ENCODE results near the gene PELI2.

DNA sequence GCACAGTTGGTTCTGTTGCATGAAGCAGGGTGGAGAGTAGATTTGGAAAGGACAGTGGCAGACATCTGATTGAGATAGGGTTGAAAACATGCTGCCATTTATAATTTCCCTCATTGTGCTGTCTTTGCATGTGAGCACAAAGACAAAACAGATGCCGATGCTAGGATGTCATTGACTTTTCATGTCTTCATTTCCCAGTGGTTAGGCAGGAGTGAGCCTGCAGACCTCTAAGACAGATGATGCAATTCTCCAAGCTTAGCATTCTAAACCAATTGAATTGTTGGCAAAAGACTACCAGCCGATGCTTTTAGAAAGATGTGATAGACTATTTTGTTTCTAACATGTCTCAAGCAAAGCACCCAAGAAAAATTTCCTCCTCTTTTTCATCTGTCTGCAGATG lies 37.1 kb upstream of the PELI2 start:
- TF ChIP-seq CTCF (conservative IDR thresholded peaks at IDR 0.05; ENCODE audit: low read depth, low read length) (no peak), USF2 (IDR thresholded peaks at IDR 0.05; ENCODE audit: low read depth, low read length) (no peak), CHD1 (IDR thresholded peaks at IDR 0.05; ENCODE audit: low read depth, low read length) (no peak), POLR2A (IDR thresholded peaks at IDR 0.05; ENCODE audit: low read depth, low read length) (no peak), RAD21 (IDR thresholded peaks at IDR 0.05; ENCODE audit: low read length) (no peak), RCOR1 (IDR thresholded peaks at IDR 0.05; ENCODE audit: insufficient replicate concordance, low read length) (no peak), MAFK (IDR thresholded peaks at IDR 0.05; ENCODE audit: low read depth, low read length) (no peak), SMC3 (IDR thresholded peaks at IDR 0.05; ENCODE audit: low read depth, low read length) (no peak), RFX5 (IDR thresholded peaks at IDR 0.05; ENCODE audit: low read depth, low read length) (no peak), NFE2L2 (IDR thresholded peaks at IDR 0.05; ENCODE audit: low read depth, low read length) (no peak), FOS (IDR thresholded peaks at IDR 0.05; ENCODE audit: low read depth, low read length) (no peak), MAZ (IDR thresholded peaks at IDR 0.05; ENCODE audit: borderline replicate concordance, low read depth, low read length) (no peak), MXI1 (IDR thresholded peaks at IDR 0.05; ENCODE audit: borderline replicate concordance, low read depth, low read length) (no peak)
- TF ChIP-seq, protein P1, sequence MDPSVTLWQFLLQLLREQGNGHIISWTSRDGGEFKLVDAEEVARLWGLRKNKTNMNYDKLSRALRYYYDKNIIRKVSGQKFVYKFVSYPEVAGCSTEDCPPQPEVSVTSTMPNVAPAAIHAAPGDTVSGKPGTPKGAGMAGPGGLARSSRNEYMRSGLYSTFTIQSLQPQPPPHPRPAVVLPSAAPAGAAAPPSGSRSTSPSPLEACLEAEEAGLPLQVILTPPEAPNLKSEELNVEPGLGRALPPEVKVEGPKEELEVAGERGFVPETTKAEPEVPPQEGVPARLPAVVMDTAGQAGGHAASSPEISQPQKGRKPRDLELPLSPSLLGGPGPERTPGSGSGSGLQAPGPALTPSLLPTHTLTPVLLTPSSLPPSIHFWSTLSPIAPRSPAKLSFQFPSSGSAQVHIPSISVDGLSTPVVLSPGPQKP (IDR thresholded peaks at IDR 0.05; ENCODE audit: borderline replicate concordance, low read depth, low read length): no peak
